22Rv1 (cell line): ENCODE measurements around the gene SBNO1.

Experiments used
- ZFX ChIP-seq: fragments of 450-650 bp; IDR thresholded peaks from 2 replicates; pipeline ENCODE4 v1.6.1; 2017; ENCODE audit warnings: antibody characterized with exemption, borderline replicate concordance
- TF ChIP-seq, protein P1 (sequence below): fragments of 450-650 bp; IDR thresholded peaks from 2 replicates; pipeline ENCODE4 v1.5.1; 2017; ENCODE audit warnings: mild to moderate bottlenecking

DNA sequence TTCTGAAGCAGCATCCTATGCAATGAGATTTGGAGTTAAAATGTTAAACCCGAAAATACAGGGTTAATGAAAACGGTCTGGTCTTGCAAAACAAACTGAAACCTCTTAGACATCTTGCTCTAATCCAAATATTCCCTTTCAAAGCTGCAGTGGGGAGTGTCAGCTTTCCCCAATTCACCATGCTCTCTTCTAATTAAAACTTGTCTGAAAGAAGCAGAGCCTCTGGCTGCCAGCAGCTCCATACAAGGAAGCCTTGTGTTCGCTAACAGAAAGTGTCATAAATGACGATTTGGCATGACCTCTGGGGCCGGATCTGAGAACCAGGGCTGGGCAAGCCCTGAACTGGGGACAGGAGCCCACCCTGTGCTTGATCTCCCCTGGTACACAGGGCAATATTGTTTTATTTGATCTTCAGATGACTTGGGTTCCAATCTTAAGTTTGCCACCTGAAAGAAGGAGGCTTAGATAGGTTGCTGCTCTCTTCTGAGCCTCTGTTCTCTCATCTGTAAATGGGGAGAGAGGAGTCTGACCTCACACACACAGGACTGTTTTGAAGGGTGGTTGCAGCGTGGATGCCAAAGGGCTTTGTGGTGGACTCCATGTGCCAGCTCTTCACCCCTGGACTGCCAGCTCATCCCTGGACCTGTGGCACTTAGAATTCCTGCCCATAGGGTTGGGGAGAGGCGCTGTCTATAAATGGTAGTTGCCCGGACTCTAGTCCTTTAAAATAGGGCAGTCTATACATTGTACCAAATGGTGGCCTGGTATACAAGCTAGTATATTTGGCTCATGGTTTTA lies 27.1 kb upstream of the SBNO1 start:
- TF ChIP-seq, protein P1, sequence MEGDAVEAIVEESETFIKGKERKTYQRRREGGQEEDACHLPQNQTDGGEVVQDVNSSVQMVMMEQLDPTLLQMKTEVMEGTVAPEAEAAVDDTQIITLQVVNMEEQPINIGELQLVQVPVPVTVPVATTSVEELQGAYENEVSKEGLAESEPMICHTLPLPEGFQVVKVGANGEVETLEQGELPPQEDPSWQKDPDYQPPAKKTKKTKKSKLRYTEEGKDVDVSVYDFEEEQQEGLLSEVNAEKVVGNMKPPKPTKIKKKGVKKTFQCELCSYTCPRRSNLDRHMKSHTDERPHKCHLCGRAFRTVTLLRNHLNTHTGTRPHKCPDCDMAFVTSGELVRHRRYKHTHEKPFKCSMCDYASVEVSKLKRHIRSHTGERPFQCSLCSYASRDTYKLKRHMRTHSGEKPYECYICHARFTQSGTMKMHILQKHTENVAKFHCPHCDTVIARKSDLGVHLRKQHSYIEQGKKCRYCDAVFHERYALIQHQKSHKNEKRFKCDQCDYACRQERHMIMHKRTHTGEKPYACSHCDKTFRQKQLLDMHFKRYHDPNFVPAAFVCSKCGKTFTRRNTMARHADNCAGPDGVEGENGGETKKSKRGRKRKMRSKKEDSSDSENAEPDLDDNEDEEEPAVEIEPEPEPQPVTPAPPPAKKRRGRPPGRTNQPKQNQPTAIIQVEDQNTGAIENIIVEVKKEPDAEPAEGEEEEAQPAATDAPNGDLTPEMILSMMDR = no peak
- no peak for TF ChIP-seq ZFX
